Measurements from ENCODE around the gene HAND2.

The HAND2 gene

GRCh38 chr4:173505924-173506518 lies 24.0 kb downstream of the HAND2 start:
- DNase-seq (ENCODE audit: low spot score), result no peak
- Histone ChIP-seq H3K27ac (no peak overlapping the region), H3K4me3 (peak overlapping the region; percentile 3)
- peak; percentile 55 for TF ChIP-seq CTCF (IDR thresholded peaks at IDR 0.05)

GRCh38 chr4:173504181-173504503 lies 25.9 kb downstream of the HAND2 start:
- DNase-seq (ENCODE audit: low spot score), result no peak
- no peak overlapping the region for H3K27ac ChIP-seq
- no peak for TF ChIP-seq CTCF (IDR thresholded peaks at IDR 0.05)
- no peak overlapping the region for H3K4me3 ChIP-seq

DNA sequence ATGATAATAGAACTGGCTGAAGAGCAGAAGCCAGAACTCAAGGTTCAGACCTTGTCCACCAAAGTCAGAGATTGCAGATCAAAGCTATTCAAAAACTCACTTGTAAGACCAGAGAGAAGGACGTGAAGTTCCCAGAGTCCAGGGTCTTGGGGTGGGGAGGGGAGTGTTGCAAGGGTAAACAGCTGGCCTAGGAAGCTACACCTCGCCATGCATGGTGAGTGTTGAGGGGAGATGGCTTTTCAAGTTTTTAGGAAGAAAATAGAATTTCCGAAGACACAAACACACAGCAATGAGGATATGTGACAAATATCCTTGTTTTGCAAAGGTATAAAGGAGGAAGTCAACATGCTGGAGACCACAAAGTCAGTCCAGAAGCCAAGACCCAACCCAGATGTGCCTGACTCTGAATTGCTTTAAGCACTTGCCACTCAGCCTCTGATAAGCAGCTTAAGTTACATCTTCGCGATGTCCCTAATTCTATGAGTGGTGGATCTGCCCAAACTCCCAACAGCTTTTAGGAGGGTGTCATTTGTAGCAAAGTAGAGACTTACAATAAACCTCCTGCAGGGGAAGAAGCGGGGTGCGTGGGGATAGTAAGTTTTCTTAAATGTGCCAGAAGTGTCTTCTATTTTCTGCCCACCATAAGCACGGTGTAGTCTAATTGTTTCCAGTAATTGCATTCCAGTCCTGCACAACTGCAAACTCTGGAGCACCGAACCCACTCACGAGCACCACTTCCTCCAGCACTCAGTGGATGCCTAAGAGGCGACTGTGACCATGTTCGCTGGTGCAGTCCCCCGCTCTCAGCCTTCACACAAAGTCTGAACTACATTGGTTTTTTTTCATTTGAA lies 26.5 kb downstream of the HAND2 start:
- Histone ChIP-seq H3K4me3 (no peak overlapping the region), H3K27ac (no peak overlapping the region)
- no peak for TF ChIP-seq CTCF (IDR thresholded peaks at IDR 0.05)
- no peak for DNase-seq (ENCODE audit: low spot score)

GRCh38 chr4:173502282-173502681 lies 27.7 kb downstream of the HAND2 start:
- no peak for TF ChIP-seq CTCF (IDR thresholded peaks at IDR 0.05)
- DNase-seq (ENCODE audit: low spot score), result no peak
- H3K27ac ChIP-seq, result no peak overlapping the region

GRCh38 chr4:173501592-173502150 lies 28.4 kb downstream of the HAND2 start:
- Histone ChIP-seq H3K4me3 (no peak overlapping the region), H3K27ac (no peak overlapping the region)
- TF ChIP-seq CTCF (IDR thresholded peaks at IDR 0.05), result no peak
- DNase-seq (ENCODE audit: low spot score), result no peak

More at GRCh38 chr4:173502282-173502681, 27.7 kb downstream of the HAND2 start:
- no peak overlapping the region for H3K4me3 ChIP-seq

- Histone ChIP-seq H3K4me3 (peak overlapping the region; percentile 59), H3K27ac (no peak overlapping the region)
- no peak for DNase-seq (ENCODE audit: low spot score)
- TF ChIP-seq CTCF (IDR thresholded peaks at IDR 0.05), result no peak
Measured at GRCh38 chr4:173500841-173501591, 29.0 kb downstream of the HAND2 start.
